Cerebellar nuclear complex (tissue), 1 donor: ENCODE results near the gene ZNF792.
"Not testable (repeated sequence)": the region's sequence is repeated elsewhere in the genome, so short reads cannot be mapped to it uniquely, and the experiment has no call there.

Source experiments
- DNase-seq, 2 experiments: peaks; one replicate each; lab custom pipeline; 2025; lab: John Stamatoyannopoulos, UW

The ZNF792 gene

GRCh38 chr19:34925278-34925855 lies 38.7 kb downstream of the ZNF792 start:
- no peak for DNase-seq

GRCh38 chr19:34920090-34920786 lies 43.8 kb downstream of the ZNF792 start:
- DNase-seq: not testable (repeated sequence)

- no peak for DNase-seq
Observed at GRCh38 chr19:34918190-34918589, 45.8 kb downstream of the ZNF792 start.

- not testable (repeated sequence) for DNase-seq
Observed at GRCh38 chr19:34917144-34917543, 46.9 kb downstream of the ZNF792 start.

GRCh38 chr19:34910770-34911169 lies 53.3 kb downstream of the ZNF792 start:
- DNase-seq: no peak
